HEK293 (cell line): ENCODE measurements around the gene DYDC2.

Source experiments
- CTCF ChIA-PET: fragments of 350-600 bp; formaldehyde crosslinking; extraction: SDS; loops from one replicate; lab custom pipeline; 2021; ENCODE audit warnings: antibody characterized with exemption; lab: Yijun Ruan, JAX
- POLR2A ChIA-PET: fragments of 300-600 bp; formaldehyde crosslinking; extraction: SDS; loops from one replicate; lab custom pipeline; 2020; ENCODE audit warnings: antibody characterized with exemption, inconsistent platforms; lab: Yijun Ruan, JAX
- H3K27ac ChIP-seq: fragments of 200-500 bp; sonication (Bioruptor generic); 2 replicates; pipeline ENCODE4 v1.5.1; 2014; ENCODE audit warnings: low read depth, low read length, control low read depth, inconsistent platforms; ENCODE audit errors: extremely low read depth
- H3K36me3 ChIP-seq, 2 experiments: fragments of 200-500 bp in 1 of 2; sonication (Bioruptor generic) in 1 of 2; 1 replicate in 1 of 2; 2 replicates in 1 of 2; pipeline ENCODE4 v1.5.1; 2014 to 2017; ENCODE audit warnings: inconsistent platforms in 2 of 2, low read length in 2 of 2; ENCODE audit not compliant: control insufficient read depth in 2 of 2, insufficient read depth in 1 of 2
- H3K4me1 ChIP-seq: fragments of 200-500 bp; sonication (Bioruptor generic); 2 replicates; pipeline ENCODE4 v1.5.1; 2014; ENCODE audit warnings: mild to moderate bottlenecking, low read length, inconsistent platforms; ENCODE audit not compliant: control insufficient read depth, insufficient read depth
- H3K4me3 ChIP-seq: 2 replicates; pipeline ENCODE4 v1.5.1; 2011; ENCODE audit warnings: low read depth, mild to moderate bottlenecking, control low read depth, low read length, moderate library complexity
- H3K9me3 ChIP-seq: fragments of 200-500 bp; sonication (Bioruptor generic); 2 replicates; pipeline ENCODE4 v1.5.1; 2014; ENCODE audit warnings: low read depth, low read length, inconsistent platforms; ENCODE audit not compliant: control insufficient read depth, insufficient read depth
- GLI4 ChIP-seq: fragments of 450-650 bp; formaldehyde crosslinking; IDR thresholded peaks from 2 replicates; pipeline ENCODE4 v1.5.1; 2016; ENCODE audit warnings: missing biosample characterization, missing genetic modification characterization
- ZFP41 ChIP-seq: fragments of 450-650 bp; formaldehyde crosslinking; IDR thresholded peaks from 2 replicates; pipeline ENCODE4 v1.5.1; 2016; ENCODE audit warnings: missing biosample characterization, missing genetic modification characterization, borderline replicate concordance
- ZNF133 ChIP-seq: fragments of 450-650 bp; formaldehyde crosslinking; IDR thresholded peaks from 2 replicates; pipeline ENCODE4 v1.5.1; 2016; ENCODE audit warnings: missing biosample characterization, missing genetic modification characterization
- ZNF140 ChIP-seq: fragments of 450-650 bp; formaldehyde crosslinking; IDR thresholded peaks from 2 replicates; pipeline ENCODE4 v1.5.1; 2016; ENCODE audit warnings: missing biosample characterization, missing genetic modification characterization
- ZNF274 ChIP-seq, 2 experiments: fragments of 200-500 bp in 1 of 2; fragments of 450-650 bp in 1 of 2; sonication (Bioruptor generic) in 1 of 2; formaldehyde crosslinking in 1 of 2; IDR thresholded peaks; 2 replicates each; pipeline versions ENCODE4 v1.5.1 to v1.6.1; 2014 to 2016; ENCODE audit warnings: borderline replicate concordance in 1 of 2, inconsistent platforms in 1 of 2, low read length in 1 of 2, missing biosample characterization in 1 of 2, missing genetic modification characterization in 1 of 2
- ZNF324 ChIP-seq: fragments of 450-650 bp; formaldehyde crosslinking; IDR thresholded peaks from 2 replicates; pipeline ENCODE4 v1.5.1; 2016; ENCODE audit warnings: missing biosample characterization, missing genetic modification characterization
- ZNF354C ChIP-seq: fragments of 450-650 bp; formaldehyde crosslinking; IDR thresholded peaks from 2 replicates; pipeline ENCODE4 v1.5.1; 2016; ENCODE audit warnings: missing biosample characterization, missing genetic modification characterization, low read depth, borderline replicate concordance
- ZNF366 ChIP-seq: fragments of 450-650 bp; formaldehyde crosslinking; conservative IDR thresholded peaks from 2 replicates; pipeline ENCODE4 v1.5.1; 2016; ENCODE audit warnings: missing biosample characterization, missing genetic modification characterization
- ZNF404 ChIP-seq: fragments of 450-650 bp; formaldehyde crosslinking; IDR thresholded peaks from 2 replicates; pipeline ENCODE4 v1.5.1; 2017; ENCODE audit warnings: missing biosample characterization, missing genetic modification characterization
- ZNF473 ChIP-seq: fragments of 450-650 bp; formaldehyde crosslinking; IDR thresholded peaks from 2 replicates; pipeline ENCODE4 v1.5.1; 2017; ENCODE audit warnings: missing biosample characterization, missing genetic modification characterization
- TF ChIP-seq, protein P1 (sequence below): fragments of 450-650 bp; formaldehyde crosslinking; IDR thresholded peaks from 2 replicates; pipeline ENCODE4 v1.5.1; 2016; ENCODE audit warnings: missing biosample characterization, missing genetic modification characterization
- TF ChIP-seq, protein P2 (sequence below): fragments of 450-650 bp; formaldehyde crosslinking; IDR thresholded peaks from 2 replicates; pipeline ENCODE4 v1.5.1; 2017; ENCODE audit warnings: missing biosample characterization, missing genetic modification characterization
- TF ChIP-seq, protein P3 (sequence below): fragments of 450-650 bp; formaldehyde crosslinking; IDR thresholded peaks from 2 replicates; pipeline ENCODE4 v1.5.1; 2017; ENCODE audit warnings: missing biosample characterization, missing genetic modification characterization
- TF ChIP-seq, protein P4 (sequence below): fragments of 450-650 bp; formaldehyde crosslinking; IDR thresholded peaks from 2 replicates; pipeline ENCODE4 v1.5.1; 2016; ENCODE audit warnings: missing biosample characterization, missing genetic modification characterization

DYDC2 gene, protein sequence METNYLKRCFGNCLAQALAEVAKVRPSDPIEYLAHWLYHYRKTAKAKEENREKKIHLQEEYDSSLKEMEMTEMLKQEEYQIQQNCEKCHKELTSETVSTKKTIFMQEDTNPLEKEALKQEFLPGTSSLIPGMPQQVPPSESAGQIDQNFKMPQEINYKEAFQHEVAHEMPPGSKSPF

DNA sequence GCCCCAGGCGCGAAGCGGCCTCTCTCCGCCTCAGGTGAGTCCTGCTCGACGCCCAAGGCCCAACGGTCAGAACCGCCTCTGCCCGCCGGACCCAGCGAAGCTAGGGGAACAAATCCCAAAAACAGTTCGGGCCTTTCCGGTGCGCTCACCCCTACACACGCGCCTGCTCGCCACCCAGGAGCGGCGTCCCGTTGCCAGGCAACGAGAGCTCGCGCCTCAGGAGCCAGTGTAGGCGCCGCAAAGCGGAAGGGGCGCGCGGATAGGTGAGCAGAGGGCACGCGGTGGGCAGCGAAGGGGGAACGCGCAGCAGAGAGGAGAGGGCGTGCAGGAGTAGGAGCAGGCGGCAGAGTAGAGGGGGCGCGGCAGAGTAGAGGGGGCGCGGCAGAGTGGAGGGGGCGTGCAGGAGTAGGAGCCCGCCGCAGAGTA is at the start of gene DYDC2, which contains the start of gene DYDC1:
Gene DYDC2, plus strand, starts transcription at position 219 of the 426 bp plus-strand sequence. CDS start 5,663 bp downstream, outside the sequence.
Gene DYDC1, minus strand, starts transcription at position 193 of the 426 bp plus-strand sequence. CDS start 4,154 bp downstream, outside the sequence.
- TF ChIP-seq, protein P1, sequence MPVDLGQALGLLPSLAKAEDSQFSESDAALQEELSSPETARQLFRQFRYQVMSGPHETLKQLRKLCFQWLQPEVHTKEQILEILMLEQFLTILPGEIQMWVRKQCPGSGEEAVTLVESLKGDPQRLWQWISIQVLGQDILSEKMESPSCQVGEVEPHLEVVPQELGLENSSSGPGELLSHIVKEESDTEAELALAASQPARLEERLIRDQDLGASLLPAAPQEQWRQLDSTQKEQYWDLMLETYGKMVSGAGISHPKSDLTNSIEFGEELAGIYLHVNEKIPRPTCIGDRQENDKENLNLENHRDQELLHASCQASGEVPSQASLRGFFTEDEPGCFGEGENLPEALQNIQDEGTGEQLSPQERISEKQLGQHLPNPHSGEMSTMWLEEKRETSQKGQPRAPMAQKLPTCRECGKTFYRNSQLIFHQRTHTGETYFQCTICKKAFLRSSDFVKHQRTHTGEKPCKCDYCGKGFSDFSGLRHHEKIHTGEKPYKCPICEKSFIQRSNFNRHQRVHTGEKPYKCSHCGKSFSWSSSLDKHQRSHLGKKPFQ (tag by site-specific recombination) = no peak
- TF ChIP-seq ZNF324 (tag by site-specific recombination) = no peak
- no peak for TF ChIP-seq ZFP41
- no peak for TF ChIP-seq ZNF404 (tag by site-specific recombination)
- TF ChIP-seq ZNF354C = no peak
- TF ChIP-seq, protein P2, sequence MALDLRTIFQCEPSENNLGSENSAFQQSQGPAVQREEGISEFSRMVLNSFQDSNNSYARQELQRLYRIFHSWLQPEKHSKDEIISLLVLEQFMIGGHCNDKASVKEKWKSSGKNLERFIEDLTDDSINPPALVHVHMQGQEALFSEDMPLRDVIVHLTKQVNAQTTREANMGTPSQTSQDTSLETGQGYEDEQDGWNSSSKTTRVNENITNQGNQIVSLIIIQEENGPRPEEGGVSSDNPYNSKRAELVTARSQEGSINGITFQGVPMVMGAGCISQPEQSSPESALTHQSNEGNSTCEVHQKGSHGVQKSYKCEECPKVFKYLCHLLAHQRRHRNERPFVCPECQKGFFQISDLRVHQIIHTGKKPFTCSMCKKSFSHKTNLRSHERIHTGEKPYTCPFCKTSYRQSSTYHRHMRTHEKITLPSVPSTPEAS (tag by site-specific recombination) = no peak
- TF ChIP-seq, protein P3, sequence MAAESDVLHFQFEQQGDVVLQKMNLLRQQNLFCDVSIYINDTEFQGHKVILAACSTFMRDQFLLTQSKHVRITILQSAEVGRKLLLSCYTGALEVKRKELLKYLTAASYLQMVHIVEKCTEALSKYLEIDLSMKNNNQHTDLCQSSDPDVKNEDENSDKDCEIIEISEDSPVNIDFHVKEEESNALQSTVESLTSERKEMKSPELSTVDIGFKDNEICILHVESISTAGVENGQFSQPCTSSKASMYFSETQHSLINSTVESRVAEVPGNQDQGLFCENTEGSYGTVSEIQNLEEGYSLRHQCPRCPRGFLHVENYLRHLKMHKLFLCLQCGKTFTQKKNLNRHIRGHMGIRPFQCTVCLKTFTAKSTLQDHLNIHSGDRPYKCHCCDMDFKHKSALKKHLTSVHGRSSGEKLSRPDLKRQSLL = no peak
- no peak for TF ChIP-seq ZNF140 (tag by site-specific recombination)
- Histone ChIP-seq H3K4me1 (no peaks in the 10 kb centered on the region), H3K4me3 (no peak within 1 kb of the TSS), H3K9me3 (no peaks in the 10 kb centered on the region), H3K36me3 (no peaks in the 10 kb centered on the region), H3K27ac (no peak within 1 kb of the TSS)
- POLR2A ChIA-PET = no interaction called here
- CTCF ChIA-PET = no interaction called here

DNA sequence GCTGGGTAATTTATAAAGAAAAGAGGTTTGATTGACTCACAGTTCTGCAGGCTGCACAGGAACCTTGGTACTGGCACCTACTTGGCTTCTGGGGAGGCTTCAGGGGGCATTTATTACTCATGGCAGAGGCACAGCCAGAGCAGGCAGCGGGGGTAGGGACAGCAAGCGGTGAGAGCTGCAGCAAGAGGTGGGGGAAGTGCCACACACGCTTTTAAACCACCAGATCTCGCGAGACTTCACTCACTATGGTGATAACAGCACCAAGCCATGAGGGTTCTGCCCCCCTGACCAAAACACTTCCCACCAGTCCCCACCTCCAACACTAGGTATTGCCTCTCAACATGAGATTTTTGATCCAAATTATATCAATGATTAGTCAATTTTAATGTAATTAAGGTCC is 43.1 kb upstream of the DYDC2 start:
- no peaks in the 10 kb centered on the region for H3K4me1 ChIP-seq
- ChIA-PET POLR2A (no interaction called here), CTCF (no interaction called here)
- H3K4me3 ChIP-seq = no peak overlapping the region
- H3K27ac ChIP-seq = no peak overlapping the region
- no peak for TF ChIP-seq ZNF133 (tag by site-specific recombination)
- TF ChIP-seq ZNF473 = no peak
- TF ChIP-seq GLI4 = no peak
- no peak for TF ChIP-seq ZFP41
- TF ChIP-seq, protein P4, sequence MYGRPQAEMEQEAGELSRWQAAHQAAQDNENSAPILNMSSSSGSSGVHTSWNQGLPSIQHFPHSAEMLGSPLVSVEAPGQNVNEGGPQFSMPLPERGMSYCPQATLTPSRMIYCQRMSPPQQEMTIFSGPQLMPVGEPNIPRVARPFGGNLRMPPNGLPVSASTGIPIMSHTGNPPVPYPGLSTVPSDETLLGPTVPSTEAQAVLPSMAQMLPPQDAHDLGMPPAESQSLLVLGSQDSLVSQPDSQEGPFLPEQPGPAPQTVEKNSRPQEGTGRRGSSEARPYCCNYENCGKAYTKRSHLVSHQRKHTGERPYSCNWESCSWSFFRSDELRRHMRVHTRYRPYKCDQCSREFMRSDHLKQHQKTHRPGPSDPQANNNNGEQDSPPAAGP (tag by site-specific recombination) = no peak
- no peak for TF ChIP-seq ZNF274 (IDR thresholded peaks at IDR 0.05; ENCODE audit: low read length)
- no peak for TF ChIP-seq ZNF274 (tag by site-specific recombination; IDR thresholded peaks at IDR 0.05; ENCODE audit: borderline replicate concordance)
- H3K36me3 ChIP-seq = no peaks in the 10 kb centered on the region
- no peaks in the 10 kb centered on the region for H3K9me3 ChIP-seq

DNA sequence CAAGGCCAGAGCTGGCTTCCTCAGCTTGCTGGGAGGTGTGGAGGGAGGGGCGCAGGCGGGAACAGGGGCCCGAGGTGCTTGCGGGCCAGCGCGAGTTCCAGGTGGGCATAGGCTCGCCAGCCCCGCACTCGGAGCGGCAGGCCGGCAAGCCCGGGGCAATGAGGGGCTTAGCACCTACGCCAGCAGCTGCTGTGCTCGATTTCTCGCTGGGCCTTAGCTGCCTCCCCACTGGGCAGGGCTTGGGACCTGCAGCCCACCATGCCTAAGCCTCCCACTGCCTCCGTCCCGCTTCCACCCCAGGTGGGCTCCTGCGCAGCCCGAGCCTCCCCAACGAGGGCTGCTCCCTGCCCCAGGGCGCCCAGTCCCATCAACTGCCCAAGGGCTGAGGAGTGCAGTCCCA is 41.2 kb upstream of the DYDC2 start:
- no peaks in the 10 kb centered on the region for H3K4me1 ChIP-seq
- POLR2A ChIA-PET = no interaction called here
- no peaks in the 10 kb centered on the region for H3K36me3 ChIP-seq
- H3K9me3 ChIP-seq = no peaks in the 10 kb centered on the region
- no peak overlapping the region for H3K27ac ChIP-seq
- CTCF ChIA-PET = no interaction called here
- no peak for TF ChIP-seq ZNF366 (tag by site-specific recombination)
- no peak overlapping the region for H3K4me3 ChIP-seq
